GM10266 (cell line): ENCODE results near the gene ACOT11.

Experiments used
- DNase-seq: peaks from one replicate; pipeline ENCODE4 v3.0.0; 2012; ENCODE audit errors: extremely low spot score
- TF ChIP-seq, protein P1 (sequence below): IDR thresholded peaks from 2 replicates; pipeline ENCODE4 v1.5.1; 2012; ENCODE audit warnings: mild to moderate bottlenecking, low read depth; ENCODE audit not compliant: control insufficient read depth, insufficient read depth; ENCODE audit errors: missing control alignments

ACOT11 gene

DNA sequence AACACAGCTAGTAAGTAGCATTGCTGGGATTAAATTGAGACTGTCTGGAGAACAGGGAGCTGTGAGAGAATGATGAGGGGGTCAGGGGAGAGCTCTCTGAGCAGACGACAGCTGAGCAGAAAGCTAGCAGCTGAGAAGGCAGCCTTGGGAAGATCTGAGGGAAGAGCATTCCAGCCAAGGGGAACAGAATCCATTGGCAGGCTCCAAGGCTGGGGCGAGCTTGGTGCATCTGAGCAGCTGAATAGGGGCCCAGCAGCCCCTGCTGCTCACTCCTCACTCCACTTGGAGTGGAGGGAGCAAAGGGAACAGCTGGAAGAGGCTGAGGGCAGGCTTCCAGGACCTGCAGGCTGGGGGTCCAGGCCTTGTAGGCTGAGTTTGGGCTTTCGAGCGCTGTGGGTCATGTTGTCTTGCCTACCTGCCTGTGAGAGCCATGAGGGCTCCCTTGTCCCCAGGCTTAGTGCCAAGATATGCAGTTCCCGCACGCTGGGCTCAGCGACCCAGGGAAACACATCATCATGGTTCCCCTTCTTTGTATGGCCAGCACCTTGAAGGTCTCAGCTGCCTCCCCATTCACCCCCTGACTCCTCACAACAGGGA lies 10.5 kb downstream of the ACOT11 start:
- TF ChIP-seq, protein P1, sequence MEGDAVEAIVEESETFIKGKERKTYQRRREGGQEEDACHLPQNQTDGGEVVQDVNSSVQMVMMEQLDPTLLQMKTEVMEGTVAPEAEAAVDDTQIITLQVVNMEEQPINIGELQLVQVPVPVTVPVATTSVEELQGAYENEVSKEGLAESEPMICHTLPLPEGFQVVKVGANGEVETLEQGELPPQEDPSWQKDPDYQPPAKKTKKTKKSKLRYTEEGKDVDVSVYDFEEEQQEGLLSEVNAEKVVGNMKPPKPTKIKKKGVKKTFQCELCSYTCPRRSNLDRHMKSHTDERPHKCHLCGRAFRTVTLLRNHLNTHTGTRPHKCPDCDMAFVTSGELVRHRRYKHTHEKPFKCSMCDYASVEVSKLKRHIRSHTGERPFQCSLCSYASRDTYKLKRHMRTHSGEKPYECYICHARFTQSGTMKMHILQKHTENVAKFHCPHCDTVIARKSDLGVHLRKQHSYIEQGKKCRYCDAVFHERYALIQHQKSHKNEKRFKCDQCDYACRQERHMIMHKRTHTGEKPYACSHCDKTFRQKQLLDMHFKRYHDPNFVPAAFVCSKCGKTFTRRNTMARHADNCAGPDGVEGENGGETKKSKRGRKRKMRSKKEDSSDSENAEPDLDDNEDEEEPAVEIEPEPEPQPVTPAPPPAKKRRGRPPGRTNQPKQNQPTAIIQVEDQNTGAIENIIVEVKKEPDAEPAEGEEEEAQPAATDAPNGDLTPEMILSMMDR, result no peak
- DNase-seq, result no peak

DNA sequence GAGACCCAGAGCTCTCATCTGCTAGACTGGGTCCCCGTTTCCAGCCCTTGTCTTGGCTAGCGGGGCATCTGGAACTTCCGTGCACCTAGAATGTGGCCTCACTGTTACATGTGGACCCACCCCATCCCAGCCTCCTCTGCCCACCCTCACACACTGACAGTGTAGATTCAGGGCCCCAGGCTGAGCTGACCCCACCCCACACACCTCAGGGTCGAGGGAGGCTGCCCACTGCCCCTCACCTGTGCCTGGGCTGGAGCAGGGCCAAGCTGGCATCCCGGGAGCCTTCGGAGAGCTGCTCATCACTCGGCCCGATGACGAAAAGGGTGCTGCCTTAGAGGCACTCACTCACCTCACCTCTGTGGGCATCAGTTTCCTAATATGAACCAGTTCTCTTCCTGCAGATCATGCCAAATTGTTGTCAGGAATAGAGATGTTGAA lies 11.1 kb downstream of the ACOT11 start:
- no peak for DNase-seq
- TF ChIP-seq, protein P1, result no peak

DNA sequence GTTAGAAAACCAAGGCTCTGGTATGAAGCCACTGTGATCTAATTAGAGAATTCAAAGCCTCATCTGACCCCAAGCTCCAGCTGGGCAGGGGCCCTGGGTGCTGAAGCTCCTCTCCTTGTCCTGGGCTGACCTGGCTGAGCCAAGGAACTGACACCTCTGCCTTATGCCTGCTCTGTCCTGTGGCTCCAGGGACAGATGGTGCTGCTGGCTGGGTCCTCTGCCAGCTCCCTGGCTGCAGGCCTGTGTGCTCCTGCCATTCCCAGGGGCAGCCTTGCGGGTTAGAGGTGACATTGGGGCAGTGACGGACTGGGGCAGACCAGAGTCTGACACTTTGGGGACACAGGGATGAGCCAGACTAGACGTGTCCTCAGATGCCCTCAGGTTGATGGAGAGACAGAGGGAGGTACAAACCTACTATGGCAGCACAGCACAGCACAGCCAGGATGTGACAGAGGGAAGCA lies 11.8 kb downstream of the ACOT11 start:
- DNase-seq, result no peak

DNA sequence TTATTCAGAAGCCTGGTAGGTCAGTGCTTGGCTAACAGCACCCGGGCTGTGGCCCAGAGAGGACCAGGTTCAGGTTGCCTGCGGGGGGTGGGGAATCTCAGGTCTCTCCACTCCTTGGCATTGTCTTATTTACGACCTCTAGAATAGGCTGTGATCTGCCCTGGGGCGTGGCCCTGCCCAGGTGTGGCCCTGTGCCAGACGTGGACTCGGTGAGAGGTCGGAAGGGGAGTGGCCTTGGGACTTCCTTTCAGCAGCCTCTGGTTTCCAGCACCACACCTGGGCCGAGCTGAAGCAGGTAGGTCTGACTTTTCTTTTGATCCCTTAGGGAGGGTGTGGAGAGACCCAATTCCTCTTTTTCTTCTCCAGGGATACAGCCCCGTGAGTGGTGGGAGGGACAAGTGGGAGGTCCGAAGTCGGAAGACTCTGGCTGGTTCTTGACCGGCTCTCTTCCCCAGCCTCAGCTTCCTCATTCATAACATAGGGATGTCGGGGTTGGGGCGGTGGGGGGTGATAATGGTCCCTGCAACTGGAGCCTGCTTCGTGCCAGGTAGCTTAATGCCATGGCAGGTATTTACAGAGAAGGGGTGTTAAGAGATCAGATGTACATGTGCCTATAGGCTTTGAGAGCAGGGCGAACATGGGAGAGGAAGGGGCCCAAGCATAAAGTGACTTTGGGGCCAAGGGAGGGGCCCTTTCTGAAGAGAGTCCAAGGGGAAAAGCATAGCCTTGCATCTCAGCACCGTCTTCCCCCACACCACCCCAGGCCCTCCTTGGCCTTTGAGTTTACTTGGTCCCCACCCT lies 16.5 kb downstream of the ACOT11 start:
- TF ChIP-seq, protein P1, result no peak
- DNase-seq, result no peak

More for the DNA sequence above, 11.8 kb downstream of the ACOT11 start:
- TF ChIP-seq, protein P1, result no peak

DNA sequence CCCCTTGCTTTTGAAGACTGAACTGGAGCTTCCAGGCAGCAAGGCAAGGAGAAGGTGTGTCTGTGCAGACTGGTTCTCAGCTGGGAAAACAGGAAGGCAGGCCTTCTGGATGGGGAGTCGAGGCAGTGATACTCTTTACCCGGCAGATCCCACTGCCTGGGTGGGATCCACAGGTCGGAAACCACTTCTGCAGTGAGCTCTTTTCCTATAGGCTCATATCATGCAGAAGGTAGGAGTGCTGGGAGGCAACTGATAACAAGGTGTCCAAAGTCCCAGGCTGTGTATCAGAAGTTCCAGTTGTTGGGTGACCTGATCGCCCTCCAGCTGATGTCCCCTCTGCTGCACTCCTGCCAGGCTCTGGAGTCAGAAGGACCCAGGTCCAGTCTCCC lies 17.1 kb downstream of the ACOT11 start:
- no peak for DNase-seq
- TF ChIP-seq, protein P1, result no peak

DNA sequence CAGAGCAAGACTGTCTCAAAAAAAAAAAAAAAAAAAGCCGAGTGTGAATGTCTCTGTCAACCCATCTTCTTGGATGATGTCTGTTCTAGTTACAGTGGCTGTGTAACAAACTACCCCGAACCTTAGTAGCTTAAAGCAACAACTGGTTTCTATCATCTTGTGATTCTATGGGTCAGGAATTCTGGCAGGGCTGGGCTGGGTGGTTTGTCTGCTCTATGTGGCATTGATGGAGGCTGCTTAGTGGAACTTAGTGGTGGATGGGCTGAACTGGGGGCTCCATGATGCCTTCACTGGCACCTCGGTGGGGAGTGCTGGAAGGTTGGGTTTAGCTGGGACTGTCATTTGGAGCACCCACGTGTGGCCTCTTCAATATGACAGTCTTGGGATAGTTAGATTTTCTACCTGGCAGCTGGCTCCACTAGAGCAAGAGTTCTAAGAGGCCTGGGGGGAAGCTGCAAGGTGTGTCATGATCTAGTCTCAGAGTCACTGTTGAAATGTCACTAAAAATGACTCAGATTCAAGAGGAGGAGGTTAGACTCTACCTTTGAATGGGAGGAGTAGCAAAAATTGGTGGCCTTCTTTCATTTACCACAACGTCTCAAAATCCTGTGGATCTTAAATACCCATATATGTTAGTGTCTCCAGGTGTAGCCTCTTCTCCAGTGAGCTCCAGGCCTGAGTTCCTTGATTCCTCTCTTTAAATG lies 18.6 kb downstream of the ACOT11 start:
- no peak for DNase-seq
- TF ChIP-seq, protein P1, result no peak
